HFFc6 (cell line): ENCODE results near the gene CXCR3. TPM values are rescaled to one million over a fixed set of nuclear protein-coding genes. Genes with fewer than 3 reads are reported as not detected.
"Not testable (repeated sequence)": the region's sequence is repeated elsewhere in the genome, so short reads cannot be mapped to it uniquely, and the experiment has no call there.

Source experiments
- DNase-seq: peaks from one replicate; pipeline ENCODE4 v3.0.0-alpha.2; 2018
- H3K27ac Mint-ChIP-seq: 2 replicates; pipeline ENCODE4 v1.8.0; 2020; ENCODE audit warnings: mild to moderate bottlenecking, mixed read lengths
- H3K27me3 Mint-ChIP-seq: 2 replicates; pipeline ENCODE4 v1.8.0; 2021; ENCODE audit warnings: mild to moderate bottlenecking, moderate library complexity, mixed read lengths; ENCODE audit not compliant: insufficient read depth
- H3K36me3 Mint-ChIP-seq: 2 replicates; pipeline ENCODE4 v1.8.0; 2021; ENCODE audit warnings: low read depth, mixed read lengths
- H3K4me1 Mint-ChIP-seq: 2 replicates; pipeline ENCODE4 v1.8.0; 2020; ENCODE audit warnings: low read depth, mixed read lengths
- H3K4me3 Mint-ChIP-seq: 2 replicates; pipeline ENCODE4 v1.8.0; 2020; ENCODE audit warnings: mild to moderate bottlenecking, moderate library complexity, mixed read lengths
- H3K9me3 Mint-ChIP-seq: 2 replicates; pipeline ENCODE4 v1.8.0; 2020; ENCODE audit warnings: mild to moderate bottlenecking, mixed read lengths
- CTCF ChIP-seq: fragments of 200-600 bp; sonication (generic); IDR thresholded peaks from 2 replicates; pipeline ENCODE4 v1.5.0; 2021; ENCODE audit warnings: antibody characterized with exemption, mild to moderate bottlenecking
- total RNA-seq, 6 experiments: library from RNA; stranded (reverse); fragmentation: NEBNext Ultra II Directional; extraction: Animal tissue kit (Norgen Biotek cat#: 25700); gene quantifications; 2 replicates in 1 of 6; 3 replicates in 5 of 6; pipeline ENCODE4 v1.2.3, GENCODE V29; 2021

CXCR3 gene
- total RNA-seq, 6 experiments from 2014 or later: not detected

DNA sequence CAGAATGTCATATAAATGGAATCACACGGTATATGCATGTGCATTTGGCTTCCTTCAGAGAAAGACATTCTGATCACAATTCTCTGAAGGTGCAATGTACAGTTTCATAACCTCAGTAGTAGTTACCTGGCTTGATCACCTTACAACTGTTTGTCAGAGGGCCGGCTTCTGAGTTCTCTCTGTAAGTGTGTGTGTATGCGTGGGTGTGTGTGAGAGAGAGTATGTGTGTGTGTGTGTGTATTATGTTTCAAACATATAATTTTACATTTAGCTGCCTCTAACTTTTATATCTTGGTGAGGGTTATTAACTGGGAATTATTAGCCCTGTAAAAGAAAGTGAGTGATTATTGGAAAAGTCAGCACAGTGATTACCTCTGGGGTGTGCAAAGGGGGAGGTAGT lies 41.0 kb upstream of the CXCR3 start:
- TF ChIP-seq CTCF: no peak
- no peaks in the 10 kb centered on the region; the same call in 1 of the 2 replicates for H3K9me3 Mint-ChIP-seq
- no peaks in the 10 kb centered on the region for H3K4me1 Mint-ChIP-seq
- no peak overlapping the region for H3K4me3 Mint-ChIP-seq
- DNase-seq: no peak
- no peaks in the 10 kb centered on the region for H3K36me3 Mint-ChIP-seq
- peaks cover 14% of the 10 kb centered on the region for H3K27me3 Mint-ChIP-seq
- H3K27ac Mint-ChIP-seq: no peak overlapping the region

DNA sequence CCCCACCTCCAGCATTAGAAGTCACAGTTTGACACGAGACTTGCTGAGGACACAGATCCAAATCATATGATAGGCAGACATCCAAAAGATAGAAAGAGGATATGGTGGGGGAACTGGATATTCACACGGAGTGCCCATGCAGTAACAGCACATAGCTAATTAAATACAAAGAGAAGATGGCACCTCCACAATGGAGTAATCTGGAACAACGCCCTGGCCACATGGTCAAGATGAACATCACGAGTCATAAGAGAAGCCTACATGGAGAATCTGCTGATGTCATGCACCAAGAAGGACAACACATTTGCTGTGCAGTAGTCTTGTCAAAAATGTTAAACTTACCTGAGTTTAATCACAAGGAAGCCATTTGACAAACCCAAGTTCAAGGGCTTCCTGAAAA lies 39.0 kb upstream of the CXCR3 start:
- no peaks in the 10 kb centered on the region; the same call in 1 of the 2 replicates for H3K9me3 Mint-ChIP-seq
- DNase-seq: no peak
- no peak overlapping the region for H3K4me3 Mint-ChIP-seq
- TF ChIP-seq CTCF: no peak
- H3K36me3 Mint-ChIP-seq: no peaks in the 10 kb centered on the region
- peaks cover 12% of the 10 kb centered on the region for H3K27me3 Mint-ChIP-seq
- no peaks in the 10 kb centered on the region for H3K4me1 Mint-ChIP-seq
- no peak overlapping the region for H3K27ac Mint-ChIP-seq

DNA sequence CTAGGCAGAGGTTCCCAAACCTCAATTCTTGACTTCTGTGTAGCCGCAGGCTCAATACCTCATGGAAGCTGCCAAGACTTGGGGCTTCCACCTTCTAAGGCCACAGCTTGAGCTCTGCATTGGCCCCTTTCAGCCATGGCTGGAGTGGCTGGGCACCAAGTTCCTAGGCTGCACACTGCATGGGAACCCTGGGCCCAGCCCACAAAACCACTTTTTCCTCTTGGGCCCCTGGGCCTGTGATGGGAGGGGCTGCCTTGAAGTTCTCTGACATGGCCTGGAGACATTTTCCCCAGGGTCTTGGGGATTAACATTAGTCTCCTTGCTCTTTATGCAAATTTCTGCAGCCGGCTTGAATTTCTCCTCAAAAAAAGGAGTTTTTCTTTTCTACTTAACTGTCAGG lies 35.0 kb upstream of the CXCR3 start:
- Mint-ChIP-seq H3K4me3 (no peak overlapping the region), H3K4me1 (no peaks in the 10 kb centered on the region), H3K36me3 (no peaks in the 10 kb centered on the region), H3K27me3 (no peaks in the 10 kb centered on the region), H3K9me3 (no peaks in the 10 kb centered on the region; the same call in 1 of the 2 replicates), H3K27ac (no peak overlapping the region)
- no peak for TF ChIP-seq CTCF
- DNase-seq: no peak

GRCh38 chrX:71652405-71652804 lies 34.1 kb upstream of the CXCR3 start:
- DNase-seq: peak; percentile 32
- Mint-ChIP-seq H3K27ac (no peak overlapping the region), H3K9me3 (no peaks in the 10 kb centered on the region; the same call in 1 of the 2 replicates), H3K4me1 (no peaks in the 10 kb centered on the region), H3K36me3 (no peaks in the 10 kb centered on the region), H3K27me3 (no peaks in the 10 kb centered on the region), H3K4me3 (no peak overlapping the region)
- peak; percentile 78 for TF ChIP-seq CTCF

GRCh38 chrX:71650333-71650969 lies 32.1 kb upstream of the CXCR3 start:
- Mint-ChIP-seq H3K9me3 (no peaks in the 10 kb centered on the region), H3K27ac (no peak overlapping the region), H3K4me3 (no peak overlapping the region), H3K4me1 (no peaks in the 10 kb centered on the region), H3K27me3 (no peaks in the 10 kb centered on the region), H3K36me3 (no peaks in the 10 kb centered on the region)
- TF ChIP-seq CTCF: no peak
- no peak for DNase-seq

- not testable (repeated sequence) for H3K27me3 Mint-ChIP-seq, H3K4me1 Mint-ChIP-seq, H3K4me3 Mint-ChIP-seq, H3K36me3 Mint-ChIP-seq, H3K27ac Mint-ChIP-seq, H3K9me3 Mint-ChIP-seq, DNase-seq
These were observed 26.1 kb upstream of the CXCR3 start for GRCh38 chrX:71644406-71644805.
